Panc1 (cell line): ENCODE results near the gene CCK. TPM values are rescaled to one million over a fixed set of nuclear protein-coding genes. Genes with fewer than 3 reads are reported as not detected.

ENCODE experiments used
- ATAC-seq: fragments of 200-7000 bp; cut with Tn5 transposase; 2 replicates; pipeline ENCODE4 v1.9.1; 2020; ENCODE audit warnings: mild to moderate bottlenecking, moderate library complexity
- Bru-seq: library from RNA; stranded (reverse); fragments of 400-500 nt; gene quantifications from one replicate; lab custom pipeline; 2021; lab: Mats Ljungman, UMichigan
- BruChase-seq, 2 experiments: library from RNA; stranded (reverse); fragments of 400-500 nt; gene quantifications; one replicate each; lab custom pipeline; 2021; lab: Mats Ljungman, UMichigan
- BruUV-seq: library from RNA; stranded (reverse); fragments of 400-500 nt; replicated peaks from 2 replicates; lab custom pipeline; 2021; lab: Mats Ljungman, UMichigan
- CTCF ChIA-PET: fragments of 300-600 bp; sonication (Branson Sonifier 250); formaldehyde crosslinking; loops from one replicate; lab custom pipeline; 2022; ENCODE audit warnings: antibody characterized with exemption; lab: Charles Lee
- POLR2A ChIA-PET: fragments of 300-600 bp; sonication (Branson Sonifier 250); formaldehyde crosslinking; loops from one replicate; lab custom pipeline; 2022; ENCODE audit warnings: antibody characterized with exemption; lab: Charles Lee
- DNase-seq: peaks from one replicate; pipeline ENCODE4 v3.0.0-alpha.2; 2010; ENCODE audit warnings: low read depth, low spot score
- H3K27ac ChIP-seq: 2 replicates; pipeline ENCODE4 v1.5.1; 2011; ENCODE audit warnings: mild to moderate bottlenecking, low read length, inconsistent platforms
- H3K27me3 ChIP-seq: fragments of 200-500 bp; sonication (Bioruptor generic); 2 replicates; pipeline ENCODE4 v1.6.0; 2014; ENCODE audit warnings: low read length, inconsistent platforms; ENCODE audit not compliant: control insufficient read depth, insufficient read depth
- H3K36me3 ChIP-seq: fragments of 200-500 bp; sonication (Bioruptor generic); 2 replicates; pipeline ENCODE4 v1.5.1; 2014; ENCODE audit warnings: inconsistent platforms, mild to moderate bottlenecking, low read length, moderate library complexity; ENCODE audit not compliant: control insufficient read depth, insufficient read depth
- H3K4me1 ChIP-seq: 2 replicates; pipeline ENCODE4 v1.5.1; 2011; ENCODE audit warnings: inconsistent platforms, mild to moderate bottlenecking, low read length, moderate library complexity; ENCODE audit not compliant: control insufficient read depth, insufficient read depth
- H3K4me3 ChIP-seq, 2 experiments: 2 replicates each; pipeline ENCODE4 v1.5.1; 2011 to 2012; ENCODE audit warnings: low read depth in 2 of 2, low read length in 2 of 2, mild to moderate bottlenecking in 2 of 2, inconsistent platforms in 1 of 2, moderate library complexity in 1 of 2
- H3K9me3 ChIP-seq: fragments of 200-500 bp; sonication (Bioruptor generic); 2 replicates; pipeline ENCODE4 v1.5.1; 2014; ENCODE audit warnings: low read depth, mild to moderate bottlenecking, inconsistent platforms, low read length, moderate library complexity; ENCODE audit not compliant: control insufficient read depth, insufficient read depth
- POLR2AphosphoS5 ChIP-seq: IDR thresholded peaks from 2 replicates; pipeline ENCODE4 v1.6.1; 2012; ENCODE audit warnings: mild to moderate bottlenecking, low read depth, low read length, moderate library complexity
- SIN3A ChIP-seq: IDR thresholded peaks from 2 replicates; pipeline ENCODE4 v1.6.1; 2012; ENCODE audit warnings: low read depth, mild to moderate bottlenecking, low read length, moderate library complexity, borderline replicate concordance; ENCODE audit not compliant: insufficient read depth
- TCF7L2 ChIP-seq: IDR thresholded peaks from 2 replicates; pipeline ENCODE4 v1.6.1; 2011; ENCODE audit warnings: mild to moderate bottlenecking, low read depth, low read length, inconsistent platforms
- in situ Hi-C: cut with HindIII; loops from 2 replicates; pipeline ENCODE4 v1.10.0; 2016; ENCODE audit warnings: low sequenced_read_pairs, low pct_unique_long_range_greater_than_20kb
- intact Hi-C: fragments of 100-400 bp; cut with micrococcal nuclease; formaldehyde crosslinking; loops from one replicate; pipeline ENCODE4 v1.10.0; 2022; ENCODE audit not compliant: unreplicated experiment
- long read RNA-seq: library from polyadenylated mRNA; unstranded; transcript quantifications from one replicate; pipeline ENCODE4 v2.0.0, GENCODE V29; 2021; ENCODE audit not compliant: unreplicated experiment
- polyA plus RNA-seq: library from polyadenylated mRNA; unstranded; fragments of >200 nt; gene quantifications from one replicate; pipeline ENCODE4 v1.2.1, GENCODE V29; 2012; ENCODE audit warnings: missing spikeins; ENCODE audit not compliant: insufficient read length
- total RNA-seq: library from RNA; stranded (reverse); gene quantifications from one replicate; pipeline ENCODE4 v1.2.1, GENCODE V29; 2021; ENCODE audit not compliant: unreplicated experiment
- TF ChIP-seq, protein P1 (sequence below): fragments of 450-650 bp; IDR thresholded peaks from 2 replicates; pipeline ENCODE4 v1.5.1; 2017; ENCODE audit warnings: mild to moderate bottlenecking
- TF ChIP-seq, protein P2 (sequence below), 2 experiments: IDR thresholded peaks; 2 replicates each; pipeline ENCODE4 v1.6.1; 2011 to 2012; ENCODE audit warnings: low read depth in 2 of 2, control low read depth in 1 of 2, low read length in 1 of 2, mild to moderate bottlenecking in 1 of 2, moderate library complexity in 1 of 2; ENCODE audit not compliant: insufficient read depth in 1 of 2

Gene CCK, protein sequence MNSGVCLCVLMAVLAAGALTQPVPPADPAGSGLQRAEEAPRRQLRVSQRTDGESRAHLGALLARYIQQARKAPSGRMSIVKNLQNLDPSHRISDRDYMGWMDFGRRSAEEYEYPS
- not detected for total RNA-seq
- polyA plus RNA-seq: not detected
- Bru-seq, nascent RNA: not detected
- not detected for BruChase-seq, experiment 1, labeled RNA remaining after a 2-hour chase
- percentile 19 among the genes with signal in this experiment for BruChase-seq, experiment 2, labeled RNA remaining after a 6-hour chase
- long read RNA-seq: 0 reads

DNA sequence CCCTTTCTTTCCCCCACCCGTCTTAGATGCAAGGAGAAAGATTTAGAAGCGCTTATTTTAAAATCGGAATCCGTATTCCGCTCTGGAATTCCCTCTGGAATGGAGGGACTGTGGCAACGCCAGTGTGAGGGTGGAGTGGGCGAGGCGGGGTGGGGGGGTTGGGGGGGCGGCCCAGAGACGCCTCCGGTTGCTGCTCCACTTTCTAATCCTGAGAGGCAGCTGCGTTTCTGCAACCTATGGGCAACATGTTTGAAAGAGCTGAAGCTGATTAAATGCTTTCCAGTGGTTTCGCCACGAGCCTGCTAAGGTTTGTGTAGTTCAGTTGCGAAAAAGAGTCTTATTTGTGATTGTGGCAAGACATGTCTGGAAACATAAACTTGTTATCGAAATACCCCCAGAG is at the start of gene CCK:
Gene CCK, minus strand, starts transcription at position 101 of the 400 bp plus-strand sequence. CDS start 2,555 bp downstream, outside the sequence.
- Histone ChIP-seq H3K27me3 (peaks cover 22% of the 10 kb centered on the region), H3K4me3 (no peak within 1 kb of the TSS), H3K36me3 (no peaks in the 10 kb centered on the region), H3K9me3 (no peaks in the 10 kb centered on the region), H3K4me1 (peaks cover 2% of the 10 kb centered on the region; the same call in 1 of the 2 replicates), H3K27ac (no peak within 1 kb of the TSS)
- ATAC-seq (no peak), DNase-seq (no peak)
- TF ChIP-seq POLR2AphosphoS5: no peak
- no peak for TF ChIP-seq TCF7L2
- TF ChIP-seq, protein P1, sequence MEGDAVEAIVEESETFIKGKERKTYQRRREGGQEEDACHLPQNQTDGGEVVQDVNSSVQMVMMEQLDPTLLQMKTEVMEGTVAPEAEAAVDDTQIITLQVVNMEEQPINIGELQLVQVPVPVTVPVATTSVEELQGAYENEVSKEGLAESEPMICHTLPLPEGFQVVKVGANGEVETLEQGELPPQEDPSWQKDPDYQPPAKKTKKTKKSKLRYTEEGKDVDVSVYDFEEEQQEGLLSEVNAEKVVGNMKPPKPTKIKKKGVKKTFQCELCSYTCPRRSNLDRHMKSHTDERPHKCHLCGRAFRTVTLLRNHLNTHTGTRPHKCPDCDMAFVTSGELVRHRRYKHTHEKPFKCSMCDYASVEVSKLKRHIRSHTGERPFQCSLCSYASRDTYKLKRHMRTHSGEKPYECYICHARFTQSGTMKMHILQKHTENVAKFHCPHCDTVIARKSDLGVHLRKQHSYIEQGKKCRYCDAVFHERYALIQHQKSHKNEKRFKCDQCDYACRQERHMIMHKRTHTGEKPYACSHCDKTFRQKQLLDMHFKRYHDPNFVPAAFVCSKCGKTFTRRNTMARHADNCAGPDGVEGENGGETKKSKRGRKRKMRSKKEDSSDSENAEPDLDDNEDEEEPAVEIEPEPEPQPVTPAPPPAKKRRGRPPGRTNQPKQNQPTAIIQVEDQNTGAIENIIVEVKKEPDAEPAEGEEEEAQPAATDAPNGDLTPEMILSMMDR: no peak
- in situ Hi-C loops (no loop called here), intact Hi-C loops (no loop called here)
- BruUV-seq: no TSS peak
- CTCF ChIA-PET: interaction anchor here (0.5 to 0.6 kb wide), 2 partner anchors 10 to 14 kb away, joined by 5 to 6 read pairs; no protein-coding TSS in a partner anchor
- POLR2A ChIA-PET: interaction anchor here (0.6 kb wide), 1 partner anchor 65 kb away, joined by 4 read pairs; no protein-coding TSS in a partner anchor

DNA sequence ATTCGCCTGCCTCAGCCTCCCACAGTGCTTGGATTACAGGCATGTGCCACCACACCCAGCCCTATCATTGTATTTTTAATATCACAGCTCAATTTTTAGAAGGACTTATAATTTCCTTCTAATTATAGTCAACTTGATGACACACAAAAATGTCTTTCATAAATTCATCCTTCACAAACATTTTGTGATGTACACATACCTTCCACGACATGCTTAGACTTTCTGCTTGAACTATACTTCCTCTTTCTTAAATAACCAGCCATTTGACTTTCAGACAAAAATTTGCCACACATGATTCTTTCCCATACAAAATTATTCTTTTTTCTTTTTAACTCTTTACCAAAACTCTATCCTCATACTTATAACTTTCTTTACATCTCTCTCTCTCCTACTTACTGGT is 48.4 kb upstream of the CCK start:
- in situ Hi-C loops: no loop called here
- H3K9me3 ChIP-seq: peaks cover 4% of the 10 kb centered on the region; the same call in 1 of the 2 replicates
- DNase-seq (no peak), ATAC-seq (no peak)
- intact Hi-C loops: no loop called here
- TF ChIP-seq, protein P2, sequence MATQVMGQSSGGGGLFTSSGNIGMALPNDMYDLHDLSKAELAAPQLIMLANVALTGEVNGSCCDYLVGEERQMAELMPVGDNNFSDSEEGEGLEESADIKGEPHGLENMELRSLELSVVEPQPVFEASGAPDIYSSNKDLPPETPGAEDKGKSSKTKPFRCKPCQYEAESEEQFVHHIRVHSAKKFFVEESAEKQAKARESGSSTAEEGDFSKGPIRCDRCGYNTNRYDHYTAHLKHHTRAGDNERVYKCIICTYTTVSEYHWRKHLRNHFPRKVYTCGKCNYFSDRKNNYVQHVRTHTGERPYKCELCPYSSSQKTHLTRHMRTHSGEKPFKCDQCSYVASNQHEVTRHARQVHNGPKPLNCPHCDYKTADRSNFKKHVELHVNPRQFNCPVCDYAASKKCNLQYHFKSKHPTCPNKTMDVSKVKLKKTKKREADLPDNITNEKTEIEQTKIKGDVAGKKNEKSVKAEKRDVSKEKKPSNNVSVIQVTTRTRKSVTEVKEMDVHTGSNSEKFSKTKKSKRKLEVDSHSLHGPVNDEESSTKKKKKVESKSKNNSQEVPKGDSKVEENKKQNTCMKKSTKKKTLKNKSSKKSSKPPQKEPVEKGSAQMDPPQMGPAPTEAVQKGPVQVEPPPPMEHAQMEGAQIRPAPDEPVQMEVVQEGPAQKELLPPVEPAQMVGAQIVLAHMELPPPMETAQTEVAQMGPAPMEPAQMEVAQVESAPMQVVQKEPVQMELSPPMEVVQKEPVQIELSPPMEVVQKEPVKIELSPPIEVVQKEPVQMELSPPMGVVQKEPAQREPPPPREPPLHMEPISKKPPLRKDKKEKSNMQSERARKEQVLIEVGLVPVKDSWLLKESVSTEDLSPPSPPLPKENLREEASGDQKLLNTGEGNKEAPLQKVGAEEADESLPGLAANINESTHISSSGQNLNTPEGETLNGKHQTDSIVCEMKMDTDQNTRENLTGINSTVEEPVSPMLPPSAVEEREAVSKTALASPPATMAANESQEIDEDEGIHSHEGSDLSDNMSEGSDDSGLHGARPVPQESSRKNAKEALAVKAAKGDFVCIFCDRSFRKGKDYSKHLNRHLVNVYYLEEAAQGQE (IDR thresholded peaks at IDR 0.05; ENCODE audit: insufficient read depth in 1 of 2, low read depth in 2 of 2, low read length in 1 of 2): no peak
- no peak for TF ChIP-seq SIN3A
- TF ChIP-seq, protein P1: no peak
- TF ChIP-seq TCF7L2: no peak
- no peak for TF ChIP-seq POLR2AphosphoS5
- CTCF ChIA-PET: no interaction called here
- H3K27ac ChIP-seq: no peak overlapping the region
- no peaks in the 10 kb centered on the region for H3K4me1 ChIP-seq
- POLR2A ChIA-PET: no interaction called here
- no peaks in the 10 kb centered on the region for H3K27me3 ChIP-seq
- no peak overlapping the region for H3K4me3 ChIP-seq
- no TSS peak for BruUV-seq
- no peaks in the 10 kb centered on the region for H3K36me3 ChIP-seq
